Erythroblast (primary cell): ENCODE measurements around the gene CCDC196.

Experiments
- GATA1 ChIP-seq: IDR thresholded peaks from 2 replicates; pipeline ENCODE4 v1.6.1; 2011; ENCODE audit warnings: low read depth, mild to moderate bottlenecking, control low read depth, low read length, moderate library complexity
- POLR2A ChIP-seq: IDR thresholded peaks from 2 replicates; pipeline ENCODE4 v1.6.1; 2011; ENCODE audit warnings: mild to moderate bottlenecking, low read length

GRCh38 chr14:66543996-66544395 is 57.8 kb downstream of the CCDC196 start:
- TF ChIP-seq POLR2A (no peak), GATA1 (no peak)
